IPS-20b (cell line): Measurements from ENCODE around the gene PCGF6.

Experiments used
- H3K27ac ChIP-seq: one replicate; pipeline ENCODE4 v1.5.1; 2013; ENCODE audit warnings: low read length
- H3K27me3 ChIP-seq: 2 replicates; pipeline ENCODE4 v1.6.1; 2013; ENCODE audit warnings: mild to moderate bottlenecking, low read length, inconsistent platforms; ENCODE audit not compliant: insufficient read depth
- H3K36me3 ChIP-seq: 2 replicates; pipeline ENCODE4 v1.6.1; 2013; ENCODE audit warnings: low read depth, mild to moderate bottlenecking, inconsistent platforms, low read length, moderate library complexity; ENCODE audit not compliant: insufficient read depth
- H3K4me1 ChIP-seq: 2 replicates; pipeline ENCODE4 v1.6.1; 2013; ENCODE audit warnings: mild to moderate bottlenecking, control low read depth, inconsistent platforms, low read length, moderate library complexity; ENCODE audit not compliant: insufficient read depth
- H3K4me3 ChIP-seq: 2 replicates; pipeline ENCODE4 v1.5.1; 2013; ENCODE audit warnings: mild to moderate bottlenecking, low read length, inconsistent platforms
- H3K9ac ChIP-seq: 2 replicates; pipeline ENCODE4 v1.6.1; 2013; ENCODE audit warnings: low read depth, mild to moderate bottlenecking, inconsistent platforms, low read length, moderate library complexity
- H3K9me3 ChIP-seq: 2 replicates; pipeline ENCODE4 v1.6.1; 2013; ENCODE audit warnings: mild to moderate bottlenecking, low read depth, low read length, inconsistent platforms; ENCODE audit not compliant: insufficient read depth

PCGF6 gene

DNA sequence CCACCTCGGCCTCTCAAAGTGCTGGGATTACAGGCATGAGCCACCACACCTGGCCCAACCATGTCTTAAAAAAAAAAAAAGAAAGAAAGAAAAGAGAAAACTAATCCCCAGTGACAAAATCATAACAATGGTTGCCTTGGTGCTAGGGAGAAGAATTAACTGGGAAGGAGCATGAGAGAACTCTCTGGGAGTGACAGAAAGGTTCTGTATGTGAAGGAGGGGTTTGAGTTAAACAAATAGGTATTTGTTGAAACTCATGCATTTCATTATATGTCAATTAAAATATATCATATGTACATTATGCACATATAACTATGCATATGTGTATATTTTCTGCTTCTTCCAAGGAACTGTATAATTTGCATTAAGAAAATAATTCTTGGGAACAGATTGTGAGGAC lies 40.7 kb downstream of the PCGF6 start:
- Histone ChIP-seq H3K27me3 (no peaks in the 10 kb centered on the region), H3K4me1 (no peaks in the 10 kb centered on the region), H3K9ac (no peak overlapping the region), H3K27ac (no peak overlapping the region), H3K36me3 (peaks cover 51% of the 10 kb centered on the region), H3K4me3 (no peak overlapping the region), H3K9me3 (no peaks in the 10 kb centered on the region)

DNA sequence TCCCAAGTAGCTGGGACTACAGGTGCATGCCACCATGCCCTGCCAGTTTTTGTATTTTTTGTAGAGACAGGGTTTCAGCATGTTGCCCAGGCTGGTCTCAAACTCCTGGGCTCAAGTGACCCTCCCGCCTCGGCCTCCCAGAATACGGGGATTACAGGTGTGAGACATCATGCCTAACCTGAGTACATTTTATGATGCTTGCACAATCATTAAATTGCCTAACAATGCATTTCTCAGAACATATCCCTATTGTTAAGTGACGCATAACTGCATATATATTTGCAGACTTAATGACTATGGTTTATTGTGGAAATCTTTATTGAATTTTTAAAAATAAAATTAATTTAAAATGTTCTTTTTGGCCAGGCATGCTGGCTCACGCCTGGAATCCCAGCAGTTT lies 43.3 kb downstream of the PCGF6 start:
- Histone ChIP-seq H3K9ac (no peak overlapping the region), H3K4me1 (no peaks in the 10 kb centered on the region), H3K4me3 (no peak overlapping the region), H3K36me3 (peaks cover 50% of the 10 kb centered on the region), H3K9me3 (no peaks in the 10 kb centered on the region), H3K27ac (no peak overlapping the region), H3K27me3 (no peaks in the 10 kb centered on the region)

DNA sequence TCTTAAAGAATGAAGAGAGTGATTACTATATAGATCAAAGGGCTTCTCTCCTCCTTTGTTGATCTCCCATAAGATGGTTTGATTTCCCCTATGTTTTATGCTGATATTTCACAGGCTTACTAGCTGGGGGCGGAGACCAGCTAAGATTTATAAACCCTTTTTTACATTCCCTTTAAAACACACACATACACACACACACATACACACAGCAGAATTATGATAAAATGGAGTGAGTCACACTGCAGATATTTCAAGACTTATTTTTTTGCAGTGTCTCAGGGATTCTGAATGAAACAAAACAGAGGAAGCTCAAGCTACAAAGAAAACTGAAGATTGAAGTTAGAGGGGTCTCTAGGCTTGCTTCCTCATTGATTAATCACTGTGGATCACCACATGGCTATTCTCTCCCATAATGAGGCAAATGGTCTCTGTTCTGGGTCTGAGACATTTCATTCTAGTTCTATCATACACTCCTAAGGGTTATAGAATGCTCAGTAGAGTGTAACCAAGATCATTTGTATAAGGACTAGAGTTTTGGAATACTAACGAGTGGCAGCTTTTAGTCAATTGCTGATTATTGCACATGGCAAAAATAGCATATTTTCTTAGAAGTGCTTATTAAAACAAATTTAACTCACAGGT lies 55.4 kb downstream of the PCGF6 start:
- Histone ChIP-seq H3K9ac (no peak overlapping the region), H3K27ac (no peak overlapping the region), H3K4me1 (no peaks in the 10 kb centered on the region), H3K9me3 (no peaks in the 10 kb centered on the region), H3K27me3 (no peaks in the 10 kb centered on the region), H3K4me3 (no peak overlapping the region), H3K36me3 (no peaks in the 10 kb centered on the region)

DNA sequence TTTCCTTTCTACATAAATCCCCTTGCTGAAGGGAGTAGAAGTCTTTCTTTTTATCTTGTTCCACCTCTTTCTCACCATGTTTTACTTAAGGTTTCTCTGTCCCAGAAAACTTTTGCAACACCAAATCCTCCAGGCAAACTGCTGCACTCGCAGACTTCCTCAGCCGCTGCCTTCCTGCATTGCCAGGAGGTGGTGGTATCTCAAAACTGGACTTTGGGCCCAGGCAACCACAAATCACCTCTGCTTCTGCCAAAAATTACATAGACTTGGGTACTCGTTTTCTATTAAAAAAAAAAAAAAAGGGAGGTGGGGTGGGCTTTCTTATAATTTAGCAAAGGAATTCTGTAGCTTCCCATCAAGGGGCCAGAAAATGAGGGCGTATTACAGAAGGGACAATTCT lies 59.4 kb downstream of the PCGF6 start:
- no peak overlapping the region for H3K27ac ChIP-seq
- H3K36me3 ChIP-seq = no peaks in the 10 kb centered on the region
- H3K9me3 ChIP-seq = no peaks in the 10 kb centered on the region
- H3K27me3 ChIP-seq = no peaks in the 10 kb centered on the region
- no peak overlapping the region for H3K4me3 ChIP-seq
- H3K4me1 ChIP-seq = no peaks in the 10 kb centered on the region
- no peak overlapping the region for H3K9ac ChIP-seq

DNA sequence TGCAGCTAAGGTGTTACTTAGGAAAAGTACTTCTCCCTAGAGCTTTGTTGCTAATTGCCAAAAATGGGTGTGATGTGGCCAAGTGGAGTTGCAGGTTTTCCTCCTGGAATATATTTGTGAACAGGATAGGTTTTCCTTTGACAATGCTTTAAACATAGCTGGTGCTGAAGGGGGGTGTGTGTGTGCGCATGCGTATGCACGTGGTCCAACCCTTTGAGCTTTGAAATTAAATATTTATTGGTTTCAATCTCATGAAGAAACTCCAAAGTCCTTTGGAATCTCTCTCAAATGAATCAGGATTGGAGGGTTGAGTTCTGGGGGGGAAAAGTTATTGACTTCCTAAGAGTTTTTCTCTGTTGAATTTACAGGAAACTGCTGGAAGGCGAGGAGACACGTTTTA lies 62.9 kb downstream of the PCGF6 start:
- Histone ChIP-seq H3K9ac (no peak overlapping the region), H3K4me1 (no peaks in the 10 kb centered on the region), H3K9me3 (no peaks in the 10 kb centered on the region), H3K27me3 (no peaks in the 10 kb centered on the region), H3K4me3 (no peak overlapping the region), H3K27ac (no peak overlapping the region), H3K36me3 (no peaks in the 10 kb centered on the region)

DNA sequence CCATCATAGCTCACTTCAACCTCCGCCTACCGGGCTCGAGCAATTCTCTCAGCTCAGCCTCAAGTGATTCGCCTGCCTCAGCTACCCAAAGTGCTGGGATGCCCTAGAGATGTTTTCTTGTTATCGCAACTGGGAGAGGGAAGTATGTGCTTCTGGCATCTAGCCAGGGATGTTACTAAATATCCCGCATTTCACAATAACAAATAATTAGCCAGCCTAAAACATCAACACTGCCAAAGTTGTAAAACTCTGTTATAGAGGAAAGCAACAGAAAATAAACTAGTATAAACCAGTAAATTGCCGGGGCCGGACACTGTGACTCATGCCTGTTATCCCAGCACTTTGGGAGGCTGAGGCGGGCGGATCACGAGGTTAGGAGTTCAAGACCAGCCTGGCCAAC lies 66.8 kb downstream of the PCGF6 start:
- Histone ChIP-seq H3K36me3 (no peaks in the 10 kb centered on the region), H3K4me3 (no peak overlapping the region), H3K9ac (no peak overlapping the region), H3K9me3 (no peaks in the 10 kb centered on the region), H3K4me1 (peaks cover 8% of the 10 kb centered on the region), H3K27me3 (peaks cover 25% of the 10 kb centered on the region), H3K27ac (no peak overlapping the region)

DNA sequence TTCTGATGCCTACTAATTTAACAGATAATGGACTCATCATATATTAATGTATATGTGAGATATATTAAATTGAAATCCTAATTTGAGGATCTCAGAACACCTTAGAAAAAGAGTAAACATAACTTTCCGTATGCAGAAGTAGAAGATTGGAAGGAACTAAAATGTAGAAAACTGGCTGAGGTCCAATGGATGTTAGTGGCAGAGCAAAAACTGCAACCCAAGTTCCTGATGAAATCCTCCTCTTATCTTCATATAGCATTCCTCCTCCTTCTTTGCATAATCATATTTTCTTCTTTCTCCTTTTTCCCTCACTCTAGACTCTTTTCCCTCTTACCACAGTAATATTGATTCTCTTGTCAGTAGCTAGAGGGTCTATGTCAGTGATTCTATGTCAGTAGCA lies 68.0 kb downstream of the PCGF6 start:
- Histone ChIP-seq H3K4me3 (no peak overlapping the region), H3K27ac (no peak overlapping the region), H3K9ac (no peak overlapping the region), H3K4me1 (peaks cover 8% of the 10 kb centered on the region), H3K27me3 (peaks cover 37% of the 10 kb centered on the region), H3K36me3 (no peaks in the 10 kb centered on the region), H3K9me3 (no peaks in the 10 kb centered on the region)

DNA sequence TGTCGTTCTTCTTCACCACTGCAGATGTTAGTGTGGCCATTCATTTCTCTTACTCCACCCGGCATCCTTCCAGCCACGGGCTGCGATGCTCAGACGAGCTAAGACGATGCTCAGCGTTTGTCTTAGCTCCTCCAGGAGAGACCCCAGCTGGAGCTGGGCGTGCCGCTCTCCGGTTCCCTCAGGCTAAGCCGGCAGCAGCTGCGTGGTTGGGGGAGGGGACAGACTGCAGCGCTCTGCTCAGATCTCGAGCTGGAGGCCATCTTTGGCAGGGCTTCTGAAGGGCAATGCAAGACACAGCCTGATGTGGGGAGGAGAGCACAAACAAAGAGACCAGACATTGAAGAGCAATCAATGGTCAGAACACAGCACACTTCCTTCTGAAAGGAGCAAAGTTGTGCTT lies 69.2 kb downstream of the PCGF6 start:
- Histone ChIP-seq H3K27me3 (peaks cover 49% of the 10 kb centered on the region), H3K9ac (peak overlapping the region; percentile 62; the same call in 1 of the 2 replicates), H3K4me3 (peak overlapping the region; percentile 48; the same call in 1 of the 2 replicates), H3K36me3 (no peaks in the 10 kb centered on the region), H3K27ac (no peak overlapping the region), H3K9me3 (no peaks in the 10 kb centered on the region), H3K4me1 (peaks cover 8% of the 10 kb centered on the region)

DNA sequence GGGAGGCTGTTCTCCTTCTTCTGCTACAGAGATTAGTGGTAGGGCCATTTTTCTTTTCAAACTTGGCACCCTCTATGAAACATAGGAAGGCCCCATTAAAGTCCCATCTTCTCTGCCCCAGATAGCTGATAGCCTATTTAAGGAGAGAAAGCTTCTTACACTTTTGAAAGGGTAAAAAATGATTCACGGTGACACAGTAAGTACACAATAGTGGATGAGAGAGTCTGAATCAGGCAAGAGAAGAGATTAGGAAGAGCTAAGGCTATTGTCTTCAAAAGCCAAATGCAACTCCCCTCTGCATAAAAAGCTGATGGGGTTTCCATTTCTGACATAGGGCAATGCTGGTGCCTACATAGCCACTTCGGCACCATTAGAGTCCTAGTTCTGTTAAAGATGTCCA lies 70.4 kb downstream of the PCGF6 start:
- H3K9me3 ChIP-seq = no peaks in the 10 kb centered on the region
- no peak overlapping the region for H3K4me3 ChIP-seq
- no peak overlapping the region for H3K9ac ChIP-seq
- H3K27ac ChIP-seq = no peak overlapping the region
- H3K27me3 ChIP-seq = peaks cover 62% of the 10 kb centered on the region
- peaks cover 8% of the 10 kb centered on the region for H3K4me1 ChIP-seq
- H3K36me3 ChIP-seq = no peaks in the 10 kb centered on the region

DNA sequence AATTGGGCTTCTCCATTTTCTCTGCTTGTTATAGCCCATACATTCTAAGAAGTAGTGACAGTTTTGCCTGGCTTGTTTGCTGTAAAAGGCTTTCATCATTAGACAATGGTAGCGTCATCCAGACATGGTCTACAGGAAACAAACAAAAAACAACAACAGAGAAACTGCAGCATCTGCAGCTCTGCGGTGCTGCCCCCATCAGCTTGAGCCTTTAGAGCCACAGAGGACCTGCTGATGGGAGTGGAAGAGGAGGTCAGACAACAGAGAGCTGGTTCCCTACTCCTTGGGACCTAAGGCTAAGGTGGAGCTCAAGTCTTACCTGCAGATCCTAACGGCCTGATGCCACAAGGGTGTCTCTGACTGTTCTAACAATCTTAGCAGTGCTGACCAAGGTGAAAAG lies 70.9 kb downstream of the PCGF6 start:
- Histone ChIP-seq H3K4me3 (no peak overlapping the region), H3K27ac (no peak overlapping the region), H3K27me3 (peaks cover 67% of the 10 kb centered on the region), H3K9ac (no peak overlapping the region), H3K4me1 (peaks cover 8% of the 10 kb centered on the region), H3K9me3 (no peaks in the 10 kb centered on the region), H3K36me3 (no peaks in the 10 kb centered on the region)

DNA sequence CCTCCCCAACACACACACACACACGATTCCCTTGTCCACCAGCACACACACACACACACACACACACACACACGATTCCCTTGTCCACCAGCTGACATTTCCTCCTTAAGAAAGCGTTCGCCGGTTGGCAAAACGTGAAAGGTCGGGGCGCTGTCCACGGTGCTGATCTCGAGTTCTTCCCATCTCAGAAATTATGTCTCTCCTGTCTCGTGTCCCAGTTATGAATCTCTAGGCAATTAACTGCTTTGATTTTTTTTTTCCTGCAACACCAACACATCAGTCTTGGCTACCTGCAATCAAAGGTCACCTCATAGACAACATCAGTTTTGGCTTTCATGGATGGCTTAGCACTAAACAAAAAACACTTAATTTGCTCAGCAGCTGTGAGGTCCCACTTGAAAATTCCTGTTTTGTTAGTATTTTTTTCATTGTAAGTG lies 72.1 kb downstream of the PCGF6 start:
- Histone ChIP-seq H3K4me3 (peak overlapping the region; percentile 79; the same call in 1 of the 2 replicates), H3K9me3 (no peaks in the 10 kb centered on the region), H3K9ac (no peak overlapping the region), H3K27ac (no peak overlapping the region), H3K4me1 (peaks cover 8% of the 10 kb centered on the region), H3K27me3 (peaks cover 69% of the 10 kb centered on the region), H3K36me3 (no peaks in the 10 kb centered on the region)

DNA sequence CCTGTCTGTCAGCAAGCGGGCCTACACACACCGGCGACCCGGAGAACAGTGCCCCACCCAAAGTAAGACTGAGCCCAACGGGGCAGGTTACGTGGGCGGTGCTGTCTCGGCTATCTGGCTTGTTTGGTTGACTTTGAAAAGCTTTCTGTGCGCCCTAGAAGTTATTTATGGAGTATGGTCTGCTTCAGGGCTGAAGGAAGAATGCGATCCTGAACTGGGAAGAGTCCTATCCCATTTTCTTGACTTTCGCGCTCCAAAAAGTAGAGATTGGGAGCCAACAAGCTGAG lies 72.5 kb downstream of the PCGF6 start:
- peak overlapping the region; percentile 79; the same call in 1 of the 2 replicates for H3K4me3 ChIP-seq
- no peak overlapping the region for H3K9ac ChIP-seq
- H3K27me3 ChIP-seq = peaks cover 69% of the 10 kb centered on the region
- H3K27ac ChIP-seq = no peak overlapping the region
- H3K4me1 ChIP-seq = peaks cover 8% of the 10 kb centered on the region
- H3K36me3 ChIP-seq = no peaks in the 10 kb centered on the region
- no peaks in the 10 kb centered on the region for H3K9me3 ChIP-seq
